NCI-H2196 (cell line): Measurements from ENCODE around the gene NUP214.

Experiments used
- DNase-seq: peaks from one replicate; lab custom pipeline; 2025; ENCODE audit not compliant: unreplicated experiment; lab: John Stamatoyannopoulos, UW

Gene NUP214

DNA sequence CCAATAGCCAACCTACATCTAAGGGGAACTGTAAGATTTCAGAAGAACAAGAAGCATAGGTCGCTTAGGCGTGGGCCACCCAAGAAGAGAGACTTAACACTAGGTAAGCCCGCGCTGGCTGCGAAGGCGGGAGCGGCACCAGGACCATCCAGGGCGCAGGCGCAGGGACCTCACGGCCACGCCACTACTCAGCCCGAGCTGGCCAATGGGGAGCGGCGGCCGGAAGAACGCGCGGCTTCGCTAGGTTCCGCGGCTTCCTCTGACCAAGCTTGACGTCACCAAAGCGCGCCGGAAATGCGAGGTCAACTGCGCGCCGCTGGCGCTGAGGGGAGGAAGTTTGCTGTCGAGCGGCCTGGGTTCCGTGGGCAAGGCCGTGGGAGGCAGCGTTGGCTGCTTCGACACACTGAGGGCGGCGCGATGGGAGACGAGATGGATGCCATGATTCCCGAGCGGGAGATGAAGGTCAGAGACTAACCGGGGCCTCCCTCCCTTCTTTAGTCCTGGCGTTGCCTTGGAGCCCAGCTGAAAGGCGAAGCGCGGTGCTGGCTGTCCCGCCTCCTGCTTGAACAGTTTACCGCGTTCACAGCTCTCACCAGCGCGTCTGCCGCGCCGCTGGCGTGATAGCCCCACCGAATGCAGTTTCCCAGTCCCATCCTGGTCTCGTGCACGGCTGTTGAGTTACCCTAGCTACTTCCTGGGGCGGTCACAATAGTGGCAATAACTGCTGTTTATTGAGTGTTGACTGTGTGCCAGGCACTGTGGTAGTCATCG, at the start of gene NUP214:
NUP214 (plus strand) TSS at position 299 of the 771 bp plus-strand sequence; CDS start at position 418, 119 bp downstream.
- peak; percentile 99 for DNase-seq

DNA sequence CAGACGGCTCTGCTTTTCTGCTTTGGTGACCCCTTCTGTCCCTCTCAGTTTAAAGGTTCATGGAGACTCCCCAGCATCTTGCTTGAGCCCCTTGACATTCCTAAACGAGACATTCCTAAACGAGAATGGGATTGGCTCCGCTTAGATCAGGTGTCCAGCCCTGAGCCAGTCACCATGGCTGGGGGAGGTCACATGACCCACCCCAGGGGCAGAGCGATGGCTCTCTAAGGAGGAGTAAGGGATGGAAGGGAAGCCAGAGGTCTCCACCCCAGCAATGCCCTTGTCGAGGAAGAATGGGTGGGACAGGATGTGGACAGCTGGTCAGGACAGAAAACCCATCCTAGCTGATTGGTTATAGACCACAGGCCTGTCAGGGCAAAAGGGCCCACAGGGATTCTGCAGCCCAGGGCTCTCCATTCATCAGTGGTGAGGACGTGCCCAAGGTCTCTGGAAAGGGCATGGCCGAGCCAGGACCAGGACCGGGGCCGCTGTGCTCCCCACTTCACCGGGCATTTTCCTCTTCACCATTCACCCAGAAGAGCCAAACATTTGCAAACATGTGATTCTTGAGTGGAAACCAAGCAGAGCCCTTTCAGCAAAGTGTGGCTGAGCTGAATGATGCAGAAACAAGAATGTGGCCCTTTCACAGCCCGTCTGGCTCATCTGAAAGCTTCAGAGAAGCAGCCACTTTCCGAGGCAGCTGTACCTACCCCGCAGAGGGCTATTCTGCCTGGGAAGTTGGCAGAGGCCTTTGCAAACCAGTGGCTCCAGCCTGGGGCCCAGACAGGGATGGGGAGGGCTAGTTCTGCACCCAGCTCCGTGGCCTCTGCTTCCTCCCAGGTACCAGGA, 48.8 kb upstream of the NUP214 start:
- DNase-seq, result no peak

GRCh38 chr9:131078427-131079366, 46.7 kb upstream of the NUP214 start:
- no peak for DNase-seq

GRCh38 chr9:131080589-131080988, 44.8 kb upstream of the NUP214 start:
- no peak for DNase-seq

GRCh38 chr9:131081868-131082267, 43.5 kb upstream of the NUP214 start:
- no peak for DNase-seq

GRCh38 chr9:131082774-131083512, 42.4 kb upstream of the NUP214 start:
- no peak for DNase-seq

- DNase-seq, result no peak
Measured at GRCh38 chr9:131084661-131085369, 40.6 kb upstream of the NUP214 start.

- no peak for DNase-seq
Measured at GRCh38 chr9:131085370-131086122, 39.8 kb upstream of the NUP214 start.

DNA sequence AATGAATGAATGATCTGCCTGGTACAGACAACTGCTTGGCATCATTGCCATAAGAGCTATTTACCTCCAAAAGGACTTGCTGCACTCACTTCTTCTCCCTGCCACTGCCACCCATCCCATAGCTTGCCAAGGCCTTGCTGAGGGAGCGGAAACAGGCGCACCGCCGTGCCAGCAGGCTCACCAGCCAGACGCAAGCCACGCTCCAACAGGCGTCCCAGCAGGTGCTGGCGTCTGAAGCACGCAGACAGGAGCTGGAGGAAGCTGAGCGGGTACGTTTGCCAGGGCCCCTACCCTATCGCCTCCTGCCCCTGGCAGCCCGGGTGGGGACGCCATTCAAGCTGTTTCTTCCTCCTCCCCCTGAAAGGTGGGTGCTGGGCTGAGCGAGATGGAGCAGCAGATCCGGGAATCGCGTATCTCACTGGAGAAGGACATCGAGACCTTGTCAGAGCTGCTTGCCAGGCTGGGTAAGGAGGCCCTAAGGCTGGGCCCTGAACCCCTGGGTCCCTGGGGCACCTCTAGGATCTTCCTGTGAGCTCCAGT, 38.0 kb upstream of the NUP214 start:
- DNase-seq, result no peak

- DNase-seq, result no peak
Measured at GRCh38 chr9:131090025-131090787, 35.2 kb upstream of the NUP214 start.

GRCh38 chr9:131091352-131091992, 33.9 kb upstream of the NUP214 start:
- DNase-seq, result no peak

- no peak for DNase-seq
Measured at GRCh38 chr9:131092030-131092429, 33.4 kb upstream of the NUP214 start.

GRCh38 chr9:131092548-131093440, 32.6 kb upstream of the NUP214 start:
- DNase-seq, result no peak

DNA sequence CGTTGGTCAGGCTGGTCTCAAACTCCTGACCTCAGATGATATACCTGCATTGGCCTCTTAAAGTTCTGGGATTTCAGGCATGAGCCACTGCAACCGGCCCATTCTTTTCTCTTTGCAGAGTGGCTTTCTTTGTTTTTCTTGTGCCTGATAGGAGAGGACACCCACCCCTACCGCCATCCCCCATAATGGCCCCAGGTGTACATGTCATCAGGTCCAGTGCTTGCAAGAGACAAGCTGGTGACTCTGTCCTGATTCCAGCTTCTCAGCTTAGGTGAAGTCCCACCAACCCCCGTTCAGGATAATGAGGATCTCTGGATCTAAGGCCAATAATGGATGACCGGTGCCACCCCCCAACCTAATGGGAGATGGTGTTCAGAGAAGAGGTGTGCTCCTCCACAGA, 31.4 kb upstream of the NUP214 start:
- DNase-seq, result no peak

DNA sequence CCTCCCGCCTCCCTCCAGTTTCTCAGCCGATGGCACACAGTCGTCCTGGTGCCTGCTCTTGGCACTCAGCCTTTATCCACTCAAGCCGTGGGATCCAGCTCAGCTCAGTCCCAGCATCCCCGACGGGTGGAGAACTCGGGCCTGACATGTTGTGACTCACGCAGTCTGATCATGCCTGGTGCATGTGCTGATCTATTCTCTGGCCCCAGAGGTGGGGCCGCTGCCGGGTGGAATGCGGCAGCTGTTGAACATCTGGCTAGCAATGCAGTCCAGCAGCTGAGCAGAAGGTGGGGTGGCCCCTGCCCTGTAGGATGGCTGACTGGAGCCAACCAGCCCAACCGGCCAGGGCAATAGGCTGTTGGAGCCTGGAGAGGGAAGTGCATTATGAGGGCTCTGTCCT, 30.8 kb upstream of the NUP214 start:
- DNase-seq, result no peak

GRCh38 chr9:131095666-131096268, 29.6 kb upstream of the NUP214 start:
- no peak for DNase-seq
